Measurements from ENCODE around the gene ZNF511.

Gene ZNF511

GRCh38 chr10:133328358-133329343 is 19.9 kb downstream of the ZNF511 start:
- no peak for DNase-seq (ENCODE audit: low read depth)
- TF ChIP-seq CTCF (IDR thresholded peaks at IDR 0.05; ENCODE audit: low read depth, low read length, missing control alignments), result no peak
- H3K4me3 ChIP-seq (ENCODE audit: low read depth, low read length), result no peak overlapping the region

- DNase-seq (ENCODE audit: low read depth), result peak; percentile 43
- H3K4me3 ChIP-seq (ENCODE audit: low read depth, low read length), result peak overlapping the region; percentile 27
- peak; percentile 90 for TF ChIP-seq CTCF (IDR thresholded peaks at IDR 0.05; ENCODE audit: low read depth, low read length, missing control alignments)
These were observed 20.9 kb downstream of the ZNF511 start for GRCh38 chr10:133329491-133330202.

- no peak overlapping the region for H3K4me3 ChIP-seq (ENCODE audit: low read depth, low read length)
- no peak for TF ChIP-seq CTCF (IDR thresholded peaks at IDR 0.05; ENCODE audit: low read depth, low read length, missing control alignments)
- no peak for DNase-seq (ENCODE audit: low read depth)
These were observed 24.4 kb downstream of the ZNF511 start for GRCh38 chr10:133332936-133333699.

GRCh38 chr10:133334503-133335245 is 26.0 kb downstream of the ZNF511 start:
- no peak for TF ChIP-seq CTCF (IDR thresholded peaks at IDR 0.05; ENCODE audit: low read depth, low read length, missing control alignments)
- DNase-seq (ENCODE audit: low read depth), result no peak
- no peak overlapping the region for H3K4me3 ChIP-seq (ENCODE audit: low read depth, low read length)

- no peak overlapping the region; the same call in 1 of the 2 replicates for H3K4me3 ChIP-seq (ENCODE audit: low read depth, low read length)
- no peak for DNase-seq (ENCODE audit: low read depth)
- TF ChIP-seq CTCF (IDR thresholded peaks at IDR 0.05; ENCODE audit: low read depth, low read length, missing control alignments), result no peak
These were observed 26.8 kb downstream of the ZNF511 start for GRCh38 chr10:133335246-133336117.
